H9 (cell line): ENCODE results near the gene TARBP1. TPM values are rescaled to one million over a fixed set of nuclear protein-coding genes. Genes with fewer than 3 reads are reported as not detected.

Experiments
- DNase-seq: peaks from one replicate; pipeline ENCODE4 v3.0.0-alpha.2; 2017
- H2AFZ ChIP-seq: one replicate; pipeline ENCODE4 v1.6.1; 2013; ENCODE audit warnings: mild to moderate bottlenecking, low read length, control low read depth, moderate library complexity
- H2AK5ac ChIP-seq: 2 replicates; pipeline ENCODE4 v1.6.1; 2013; ENCODE audit warnings: low read length, control low read depth, mixed read lengths; ENCODE audit not compliant: insufficient read length
- H2BK120ac ChIP-seq: one replicate; pipeline ENCODE4 v1.6.1; 2013; ENCODE audit warnings: low read depth, mild to moderate bottlenecking, low read length, control low read depth, inconsistent platforms; ENCODE audit not compliant: poor library complexity, severe bottlenecking
- H2BK12ac ChIP-seq: 2 replicates; pipeline ENCODE4 v1.6.1; 2013; ENCODE audit warnings: low read length, control low read depth, mixed read lengths, low read depth; ENCODE audit not compliant: insufficient read length
- H2BK15ac ChIP-seq: 2 replicates; pipeline ENCODE4 v1.6.1; 2013; ENCODE audit warnings: low read depth, low read length, control low read depth
- H2BK20ac ChIP-seq: one replicate; pipeline ENCODE4 v1.6.1; 2013; ENCODE audit warnings: low read depth, mild to moderate bottlenecking, low read length, control low read depth, inconsistent platforms; ENCODE audit not compliant: poor library complexity, severe bottlenecking
- H2BK5ac ChIP-seq: 2 replicates; pipeline ENCODE4 v1.6.1; 2013; ENCODE audit warnings: low read length, control low read depth, mixed read lengths; ENCODE audit not compliant: insufficient read length
- H3K14ac ChIP-seq: 2 replicates; pipeline ENCODE4 v1.6.1; 2013; ENCODE audit warnings: low read length, control low read depth; ENCODE audit not compliant: insufficient read depth
- H3K18ac ChIP-seq: 2 replicates; pipeline ENCODE4 v1.6.1; 2013; ENCODE audit warnings: low read depth, mild to moderate bottlenecking, mixed read lengths, low read length, control low read depth; ENCODE audit not compliant: insufficient read length
- H3K23ac ChIP-seq: 2 replicates; pipeline ENCODE4 v1.6.1; 2013; ENCODE audit warnings: low read length, control low read depth, mixed read lengths, low read depth; ENCODE audit not compliant: insufficient read length
- H3K23me2 ChIP-seq: 2 replicates; pipeline ENCODE4 v1.6.1; 2013; ENCODE audit warnings: low read depth, mild to moderate bottlenecking, mixed read lengths, low read length, control low read depth; ENCODE audit not compliant: insufficient read length, poor library complexity, severe bottlenecking
- H3K27ac ChIP-seq: 2 replicates; pipeline ENCODE4 v1.5.1; 2013; ENCODE audit warnings: low read length, control low read depth, mixed read lengths, low read depth; ENCODE audit not compliant: insufficient read length
- H3K27me3 ChIP-seq: 2 replicates; pipeline ENCODE4 v1.6.1; 2013; ENCODE audit warnings: low read length, control low read depth, inconsistent platforms; ENCODE audit not compliant: insufficient read depth
- H3K4ac ChIP-seq: 2 replicates; pipeline ENCODE4 v1.6.1; 2013; ENCODE audit warnings: low read depth, mild to moderate bottlenecking, control low read depth, inconsistent platforms, low read length, moderate library complexity
- H3K4me1 ChIP-seq: 2 replicates; pipeline ENCODE4 v1.6.1; 2013; ENCODE audit warnings: low read length, control low read depth, inconsistent platforms; ENCODE audit not compliant: insufficient read depth
- H3K4me2 ChIP-seq: 2 replicates; pipeline ENCODE4 v1.6.1; 2013; ENCODE audit warnings: low read length, control low read depth, mixed read lengths; ENCODE audit not compliant: insufficient read length, insufficient read depth
- H3K56ac ChIP-seq: 2 replicates; pipeline ENCODE4 v1.6.1; 2013; ENCODE audit warnings: low read depth, mild to moderate bottlenecking, mixed read lengths, low read length, control low read depth; ENCODE audit not compliant: insufficient read length
- H3K79me1 ChIP-seq: 2 replicates; pipeline ENCODE4 v1.6.1; 2013; ENCODE audit warnings: low read depth, mild to moderate bottlenecking, moderate library complexity, low read length, control low read depth, inconsistent platforms; ENCODE audit not compliant: insufficient read depth, poor library complexity, severe bottlenecking
- H3K79me2 ChIP-seq: 2 replicates; pipeline ENCODE4 v1.6.1; 2013; ENCODE audit warnings: low read length, control low read depth, inconsistent platforms; ENCODE audit not compliant: insufficient read depth
- H3K9ac ChIP-seq: 2 replicates; pipeline ENCODE4 v1.6.1; 2013; ENCODE audit warnings: low read length, control low read depth, mixed read lengths; ENCODE audit not compliant: insufficient read length; ENCODE audit errors: extremely low read depth
- H3K9me3 ChIP-seq: one replicate; pipeline ENCODE4 v1.6.1; 2013; ENCODE audit warnings: low read depth, low read length, inconsistent platforms; ENCODE audit not compliant: control insufficient read depth
- H3T11ph ChIP-seq: one replicate; pipeline ENCODE4 v1.6.1; 2013; ENCODE audit warnings: mild to moderate bottlenecking, low read length, control low read depth, inconsistent platforms
- H4K20me1 ChIP-seq: one replicate; pipeline ENCODE4 v1.6.1; 2013; ENCODE audit not compliant: control insufficient read depth, insufficient read length, insufficient read depth
- H4K5ac ChIP-seq: 2 replicates; pipeline ENCODE4 v1.6.1; 2013; ENCODE audit warnings: low read depth, mild to moderate bottlenecking, mixed read lengths, low read length, control low read depth; ENCODE audit not compliant: insufficient read length
- H4K8ac ChIP-seq: replicated peaks from 2 replicates; pipeline ENCODE4 v1.6.1; 2013; ENCODE audit warnings: low read length, control low read depth, mixed read lengths, low read depth; ENCODE audit not compliant: insufficient read length
- H4K91ac ChIP-seq: 2 replicates; pipeline ENCODE4 v1.6.1; 2013; ENCODE audit warnings: low read depth, mild to moderate bottlenecking, moderate library complexity, mixed read lengths, low read length, control low read depth; ENCODE audit not compliant: insufficient read length
- H3K27ac Mint-ChIP-seq, 3 experiments: 2 replicates in 2 of 3; 3 replicates in 1 of 3; pipeline ENCODE4 v1.8.0; 2020 to 2021; ENCODE audit warnings: mixed read lengths in 3 of 3, mild to moderate bottlenecking in 1 of 3, moderate library complexity in 1 of 3
- H3K27me3 Mint-ChIP-seq: 2 replicates; pipeline ENCODE4 v1.8.0; 2021; ENCODE audit warnings: low read depth, mild to moderate bottlenecking, moderate library complexity, mixed read lengths
- H3K36me3 Mint-ChIP-seq, 3 experiments: 2 replicates in 2 of 3; 3 replicates in 1 of 3; pipeline ENCODE4 v1.8.0; 2020 to 2021; ENCODE audit warnings: low read depth in 3 of 3, mixed read lengths in 3 of 3; ENCODE audit not compliant: insufficient read depth in 1 of 3
- H3K4me1 Mint-ChIP-seq, 2 experiments: 2 replicates each; pipeline ENCODE4 v1.8.0; 2020; ENCODE audit warnings: mixed read lengths in 2 of 2
- H3K4me3 Mint-ChIP-seq, 2 experiments: 2 replicates in 1 of 2; 3 replicates in 1 of 2; pipeline ENCODE4 v1.8.0; 2020 to 2021; ENCODE audit warnings: mild to moderate bottlenecking in 2 of 2, mixed read lengths in 2 of 2, moderate library complexity in 1 of 2
- H3K9me3 Mint-ChIP-seq, 2 experiments: 2 replicates in 1 of 2; 3 replicates in 1 of 2; pipeline ENCODE4 v1.8.0; 2020; ENCODE audit warnings: mild to moderate bottlenecking in 2 of 2, mixed read lengths in 2 of 2, moderate library complexity in 1 of 2
- WGBS: extraction: QIAGEN DNeasy Blood & Tissue Kit; methylation state at CpG from one replicate; pipeline ENCODE4 v1.1.7; 2013; ENCODE audit warnings: missing lambda C conversion rate, low lambda C conversion rate, mixed read lengths; ENCODE audit not compliant: insufficient read length; ENCODE audit errors: extremely low coverage; 5-methylcytosine and 5-hydroxymethylcytosine counted together
- total RNA-seq: library from RNA; stranded (reverse); gene quantifications from 2 replicates; pipeline ENCODE4 v1.2.1, GENCODE V29; 2021
- TF ChIP-seq, protein P1 (sequence below): fragments of 200-600 bp; sonication (generic); conservative IDR thresholded peaks from 3 replicates; pipeline ENCODE4 v1.8.0; 2021; ENCODE audit warnings: antibody characterized with exemption, mild to moderate bottlenecking

Gene TARBP1
- total RNA-seq, 1 experiment from 2014 or later, result 20.2 TPM

DNA sequence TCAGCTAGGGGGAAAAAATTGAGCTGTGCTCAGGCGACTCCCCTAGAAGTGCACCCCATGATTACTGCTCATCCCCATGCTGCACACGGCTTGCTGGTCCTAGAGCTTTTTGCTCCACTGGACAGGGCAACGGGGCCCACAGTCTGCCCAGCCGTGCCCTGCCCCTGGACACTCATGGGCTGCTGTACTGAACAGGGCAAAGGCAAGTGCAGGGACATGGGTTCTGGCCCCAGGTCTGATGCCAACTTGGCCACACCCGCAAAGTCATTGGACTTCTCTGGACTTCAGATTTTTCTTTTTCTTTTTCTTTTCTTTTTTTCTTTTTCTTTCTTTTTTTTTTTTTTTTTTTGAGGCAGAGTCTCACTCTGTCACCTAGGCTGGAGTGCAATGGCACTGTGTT, 42.9 kb upstream of the TARBP1 start:
- Histone ChIP-seq H3K23me2 (no peaks in the 10 kb centered on the region), H3K4ac (no peak overlapping the region; the same call in 1 of the 2 replicates), H3K4me2 (no peak overlapping the region), H2BK5ac (no peak overlapping the region), H2BK120ac (no peak overlapping the region), H3K79me2 (no peaks in the 10 kb centered on the region), H4K91ac (no peak overlapping the region), H4K20me1 (no peaks in the 10 kb centered on the region), H3K18ac (no peak overlapping the region), H3K27ac (no peak overlapping the region), H2AFZ (no peak overlapping the region), H2BK20ac (no peak overlapping the region), H3T11ph (no peak overlapping the region), H4K8ac (no peak overlapping the region), H3K4me1 (0 out of 2 replicates have a peak, but pooled peaks cover 3% of the 10 kb centered on the region), H3K14ac (no peak overlapping the region; the same call in 1 of the 2 replicates), H3K56ac (no peak overlapping the region), H2BK12ac (no peak overlapping the region), H2BK15ac (no peak overlapping the region), H3K79me1 (no peaks in the 10 kb centered on the region), H4K5ac (no peak overlapping the region), H3K23ac (no peak overlapping the region), H3K9me3 (no peaks in the 10 kb centered on the region), H3K27me3 (no peaks in the 10 kb centered on the region), H3K9ac (no peak overlapping the region), H2AK5ac (no peak overlapping the region)
- Mint-ChIP-seq H3K4me1 (no peaks in the 10 kb centered on the region; a peak in 1 of 4 replicates), H3K27ac (no peak overlapping the region; a peak in 1 of 7 replicates), H3K9me3 (no peaks in the 10 kb centered on the region), H3K4me3 (no peak overlapping the region), H3K36me3 (no peaks in the 10 kb centered on the region; a peak in 1 of 7 replicates), H3K27me3 (no peaks in the 10 kb centered on the region; the same call in 1 of the 2 replicates)
- no CpG with 5 or more reads among the region's 5 CpGs for WGBS
- TF ChIP-seq, protein P1, sequence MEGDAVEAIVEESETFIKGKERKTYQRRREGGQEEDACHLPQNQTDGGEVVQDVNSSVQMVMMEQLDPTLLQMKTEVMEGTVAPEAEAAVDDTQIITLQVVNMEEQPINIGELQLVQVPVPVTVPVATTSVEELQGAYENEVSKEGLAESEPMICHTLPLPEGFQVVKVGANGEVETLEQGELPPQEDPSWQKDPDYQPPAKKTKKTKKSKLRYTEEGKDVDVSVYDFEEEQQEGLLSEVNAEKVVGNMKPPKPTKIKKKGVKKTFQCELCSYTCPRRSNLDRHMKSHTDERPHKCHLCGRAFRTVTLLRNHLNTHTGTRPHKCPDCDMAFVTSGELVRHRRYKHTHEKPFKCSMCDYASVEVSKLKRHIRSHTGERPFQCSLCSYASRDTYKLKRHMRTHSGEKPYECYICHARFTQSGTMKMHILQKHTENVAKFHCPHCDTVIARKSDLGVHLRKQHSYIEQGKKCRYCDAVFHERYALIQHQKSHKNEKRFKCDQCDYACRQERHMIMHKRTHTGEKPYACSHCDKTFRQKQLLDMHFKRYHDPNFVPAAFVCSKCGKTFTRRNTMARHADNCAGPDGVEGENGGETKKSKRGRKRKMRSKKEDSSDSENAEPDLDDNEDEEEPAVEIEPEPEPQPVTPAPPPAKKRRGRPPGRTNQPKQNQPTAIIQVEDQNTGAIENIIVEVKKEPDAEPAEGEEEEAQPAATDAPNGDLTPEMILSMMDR, result no peak
- no peak for DNase-seq
